ENCODE data around the gene DGKD. TPM values are rescaled to one million over a fixed set of nuclear protein-coding genes. Genes with fewer than 3 reads are reported as not detected.
"Not testable (repeated sequence)": the region's sequence is repeated elsewhere in the genome, so short reads cannot be mapped to it uniquely, and the experiment has no call there.

Gene DGKD
- total and polyA plus RNA-seq, 2 donors (not counting 1 experiment from before 2014, with no cell fraction given): 6.0 to 9.9 TPM

DNA sequence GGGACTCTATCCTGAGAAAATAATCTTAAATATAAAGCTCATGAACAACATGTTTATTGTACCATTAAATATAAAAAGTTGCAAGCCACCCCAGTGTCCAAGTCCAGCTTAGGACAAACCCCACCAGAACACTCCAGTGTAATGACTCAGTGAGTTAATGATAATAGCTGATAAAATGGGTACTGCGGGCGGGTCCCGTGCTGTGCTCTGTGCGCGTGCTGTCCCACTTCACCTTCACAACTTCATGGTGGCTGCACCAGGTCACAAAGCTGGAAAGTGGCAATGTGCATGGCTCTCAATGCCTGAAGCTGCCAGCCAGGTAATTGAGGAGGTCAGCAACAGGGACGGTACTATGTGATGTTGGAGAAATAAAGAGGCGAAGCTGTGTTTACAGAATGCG is 18.6 kb downstream of the DGKD start:
- Histone ChIP-seq H3K27me3 (ENCODE audit: control insufficient read depth, insufficient read depth, low read length) (no peaks in the 10 kb centered on the region), H3K9ac (ENCODE audit: insufficient read depth, low read length) (no peak overlapping the region), H3K36me3 (ENCODE audit: control insufficient read depth, insufficient read depth, low read length) (no peaks in the 10 kb centered on the region), H2AFZ (ENCODE audit: low read length) (no peak overlapping the region), H3K4me2 (ENCODE audit: extremely low read depth, insufficient read depth, low read length) (no peak overlapping the region), H3K79me2 (ENCODE audit: control insufficient read depth, insufficient read depth, low read length) (no peaks in the 10 kb centered on the region), H3K27ac (ENCODE audit: insufficient read depth, low read length) (no peak overlapping the region), H3K4me3 (replicated peaks in 1 of 4; ENCODE audit: control extremely low read depth in 1 of 4, insufficient read depth in 1 of 4, low read depth in 3 of 4, low read length in 4 of 4) (no peak overlapping the region), H3K4me1 (ENCODE audit: control insufficient read depth, extremely low read depth, insufficient read depth, low read length) (no peaks in the 10 kb centered on the region), H3K9me3 (ENCODE audit: control insufficient read depth, insufficient read depth, low read depth, low read length) (no peaks in the 10 kb centered on the region), H4K20me1 (ENCODE audit: control insufficient read depth, extremely low read depth, insufficient read depth, low read length) (no peaks in the 10 kb centered on the region)
- TF ChIP-seq EZH2 (IDR thresholded peaks at IDR 0.05; ENCODE audit: low read length, missing control alignments): no peak
- TF ChIP-seq, protein P1, sequence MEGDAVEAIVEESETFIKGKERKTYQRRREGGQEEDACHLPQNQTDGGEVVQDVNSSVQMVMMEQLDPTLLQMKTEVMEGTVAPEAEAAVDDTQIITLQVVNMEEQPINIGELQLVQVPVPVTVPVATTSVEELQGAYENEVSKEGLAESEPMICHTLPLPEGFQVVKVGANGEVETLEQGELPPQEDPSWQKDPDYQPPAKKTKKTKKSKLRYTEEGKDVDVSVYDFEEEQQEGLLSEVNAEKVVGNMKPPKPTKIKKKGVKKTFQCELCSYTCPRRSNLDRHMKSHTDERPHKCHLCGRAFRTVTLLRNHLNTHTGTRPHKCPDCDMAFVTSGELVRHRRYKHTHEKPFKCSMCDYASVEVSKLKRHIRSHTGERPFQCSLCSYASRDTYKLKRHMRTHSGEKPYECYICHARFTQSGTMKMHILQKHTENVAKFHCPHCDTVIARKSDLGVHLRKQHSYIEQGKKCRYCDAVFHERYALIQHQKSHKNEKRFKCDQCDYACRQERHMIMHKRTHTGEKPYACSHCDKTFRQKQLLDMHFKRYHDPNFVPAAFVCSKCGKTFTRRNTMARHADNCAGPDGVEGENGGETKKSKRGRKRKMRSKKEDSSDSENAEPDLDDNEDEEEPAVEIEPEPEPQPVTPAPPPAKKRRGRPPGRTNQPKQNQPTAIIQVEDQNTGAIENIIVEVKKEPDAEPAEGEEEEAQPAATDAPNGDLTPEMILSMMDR (conservative IDR thresholded peaks at IDR 0.05 in 1 of 2, IDR thresholded peaks at IDR 0.05 in 1 of 2; ENCODE audit: low read depth in 1 of 2, low read length in 2 of 2): no peak
- DNase-seq (ENCODE audit: low read depth in 2 of 2): no peak

DNA sequence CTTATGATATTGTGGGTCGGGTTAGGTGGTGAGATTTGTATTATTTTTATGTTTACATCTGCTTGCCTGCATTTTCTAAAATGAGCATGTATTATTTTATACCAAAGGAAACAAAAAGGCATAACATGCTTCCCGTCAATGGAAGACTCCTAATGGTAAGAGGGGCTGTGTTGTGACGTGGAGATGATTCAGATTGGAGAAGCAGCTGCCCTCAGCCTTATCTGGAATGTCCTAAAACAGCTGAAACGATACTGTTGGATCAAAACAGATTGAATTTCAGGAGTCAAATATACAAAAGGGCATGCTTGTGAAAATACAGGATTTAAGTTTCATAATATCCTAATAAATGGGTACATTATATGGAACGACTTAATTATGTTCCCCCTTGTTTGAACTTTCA is 19.0 kb downstream of the DGKD start:
- H3K9ac ChIP-seq (ENCODE audit: insufficient read depth, low read length): no peak overlapping the region
- H3K36me3 ChIP-seq (ENCODE audit: control insufficient read depth, insufficient read depth, low read length): no peaks in the 10 kb centered on the region
- no peaks in the 10 kb centered on the region for H3K4me1 ChIP-seq (ENCODE audit: control insufficient read depth, extremely low read depth, insufficient read depth, low read length)
- H2AFZ ChIP-seq (ENCODE audit: low read length): no peak overlapping the region
- H3K4me2 ChIP-seq (ENCODE audit: extremely low read depth, insufficient read depth, low read length): no peak overlapping the region
- no peaks in the 10 kb centered on the region for H3K79me2 ChIP-seq (ENCODE audit: control insufficient read depth, insufficient read depth, low read length)
- H3K27ac ChIP-seq (ENCODE audit: insufficient read depth, low read length): no peak overlapping the region
- no peaks in the 10 kb centered on the region for H3K27me3 ChIP-seq (ENCODE audit: control insufficient read depth, insufficient read depth, low read length)
- no peaks in the 10 kb centered on the region for H4K20me1 ChIP-seq (ENCODE audit: control insufficient read depth, extremely low read depth, insufficient read depth, low read length)
- no peaks in the 10 kb centered on the region for H3K9me3 ChIP-seq (ENCODE audit: control insufficient read depth, insufficient read depth, low read depth, low read length)
- TF ChIP-seq, protein P1 (conservative IDR thresholded peaks at IDR 0.05 in 1 of 2, IDR thresholded peaks at IDR 0.05 in 1 of 2; ENCODE audit: low read depth in 1 of 2, low read length in 2 of 2): no peak
- no peak for TF ChIP-seq EZH2 (IDR thresholded peaks at IDR 0.05; ENCODE audit: low read length, missing control alignments)
- DNase-seq (ENCODE audit: low read depth in 2 of 2): peak in 1 of 2 donors; percentile 49
- H3K4me3 ChIP-seq (replicated peaks in 1 of 4; ENCODE audit: control extremely low read depth in 1 of 4, insufficient read depth in 1 of 4, low read depth in 3 of 4, low read length in 4 of 4): no peak overlapping the region

DNA sequence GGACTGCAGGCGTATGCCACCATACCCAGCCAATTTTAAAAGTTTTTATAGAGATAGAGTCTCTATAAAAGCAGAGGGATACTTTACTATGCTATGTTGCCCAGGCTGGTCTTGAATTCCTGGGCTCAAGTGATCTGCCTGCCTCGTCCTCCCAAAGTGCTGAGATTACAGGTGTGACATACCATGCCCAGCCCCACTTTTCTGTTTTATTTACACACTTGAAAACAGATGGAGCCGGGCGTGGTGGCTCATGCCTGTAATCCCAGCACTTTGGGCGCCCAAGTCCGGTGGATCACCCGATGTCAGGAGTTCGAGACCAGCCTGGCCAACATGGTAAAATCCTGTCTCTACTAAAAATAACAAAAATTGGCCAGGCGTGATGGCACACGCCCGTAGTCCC is 20.5 kb downstream of the DGKD start:
- not testable (repeated sequence) for H3K36me3 ChIP-seq (ENCODE audit: control insufficient read depth, insufficient read depth, low read length); H3K4me1 ChIP-seq (ENCODE audit: control insufficient read depth, extremely low read depth, insufficient read depth, low read length); H3K27ac ChIP-seq (ENCODE audit: insufficient read depth, low read length); DNase-seq (ENCODE audit: low read depth in 2 of 2); H3K79me2 ChIP-seq (ENCODE audit: control insufficient read depth, insufficient read depth, low read length); H3K4me2 ChIP-seq (ENCODE audit: extremely low read depth, insufficient read depth, low read length); H2AFZ ChIP-seq (ENCODE audit: low read length); H3K4me3 ChIP-seq (replicated peaks in 1 of 4; ENCODE audit: control extremely low read depth in 1 of 4, insufficient read depth in 1 of 4, low read depth in 3 of 4, low read length in 4 of 4); H4K20me1 ChIP-seq (ENCODE audit: control insufficient read depth, extremely low read depth, insufficient read depth, low read length); H3K9ac ChIP-seq (ENCODE audit: insufficient read depth, low read length); H3K27me3 ChIP-seq (ENCODE audit: control insufficient read depth, insufficient read depth, low read length); H3K9me3 ChIP-seq (ENCODE audit: control insufficient read depth, insufficient read depth, low read depth, low read length)

Data from fibroblast of lung (primary cell).